HG03571 (cell line): Measurements from ENCODE around the gene SPSB2.

Experiments
- ATAC-seq: cut with Tn5 transposase; IDR thresholded peaks from one replicate; pipeline ENCODE4 v1.9.1; 2021; ENCODE audit not compliant: unreplicated experiment

Gene SPSB2

DNA sequence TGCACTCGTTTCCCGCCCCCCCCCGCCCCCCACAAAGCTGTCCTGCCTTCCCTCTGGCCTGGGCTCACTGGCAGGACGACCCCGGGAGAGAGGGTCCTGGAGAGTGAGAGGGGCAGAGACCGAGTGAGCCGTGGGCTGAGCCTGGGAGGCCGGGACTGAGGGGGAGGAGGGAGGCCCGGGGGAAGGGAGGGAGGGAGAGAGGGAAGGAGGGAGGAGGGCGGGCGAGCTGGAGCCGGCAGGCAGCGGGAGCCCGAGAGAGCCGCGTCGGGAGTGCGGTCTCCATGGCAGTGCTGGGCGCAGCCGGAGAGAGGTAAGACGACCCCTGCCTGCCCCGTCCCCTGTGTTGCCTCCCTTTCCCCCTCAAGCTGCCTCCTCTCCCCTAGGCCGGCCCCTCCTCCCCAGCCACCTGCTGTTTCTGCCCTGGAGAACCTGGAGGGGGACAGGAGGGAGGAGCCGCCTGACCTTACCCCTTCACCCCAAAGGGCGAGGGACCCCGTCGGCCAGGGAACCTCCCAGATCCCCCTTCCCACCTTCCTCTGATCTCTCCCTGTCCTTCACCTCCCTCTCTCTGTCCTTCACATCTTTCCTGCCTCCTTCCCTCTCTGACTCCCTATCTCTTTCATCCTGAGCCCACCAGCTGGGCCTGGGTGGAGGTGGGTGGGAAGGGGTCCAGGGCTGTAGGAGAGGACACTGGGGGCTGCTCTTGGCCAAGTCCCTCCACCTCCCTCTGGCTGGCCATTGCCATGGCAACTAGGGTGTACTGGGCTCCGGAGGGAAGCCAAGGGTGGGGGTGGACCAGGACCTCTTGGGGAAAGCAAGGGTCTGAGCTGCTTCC is 51.3 kb downstream of the SPSB2 start, which contains the start of gene GPR162:
Gene GPR162 (plus strand): TSS at position 231 of the 835 bp plus-strand sequence. CDS start 2,078 bp downstream, outside the sequence.
- no peak for ATAC-seq
